HepG2 (cell line): Measurements from ENCODE around the gene EIF4G1. TPM values are rescaled to one million over a fixed set of nuclear protein-coding genes. Genes with fewer than 3 reads are reported as not detected.
A peak's percentile ranks its signal among the peaks of the same experiment; 100 is the strongest.

ENCODE experiments used
- AGO1 ChIP-seq: fragments of 200-400 bp; formaldehyde crosslinking; IDR thresholded peaks from 2 replicates; pipeline ENCODE4 v1.6.1; 2017; ENCODE audit warnings: mild to moderate bottlenecking, low read depth, low read length, moderate library complexity; ENCODE audit not compliant: poor library complexity, severe bottlenecking
- ATF7-NPFF ChIP-seq: sonication (generic); formaldehyde crosslinking; IDR thresholded peaks from 2 replicates; pipeline ENCODE4 v1.8.1; 2023; ENCODE audit warnings: mild to moderate bottlenecking, low read depth, missing genetic modification reagents, moderate library complexity
- ELF4 ChIP-seq: sonication (generic); formaldehyde crosslinking; IDR thresholded peaks from 2 replicates; pipeline ENCODE4 v1.5.0; 2020; ENCODE audit warnings: missing genetic modification reagents, mild to moderate bottlenecking, moderate library complexity, borderline replicate concordance
- FIP1L1 ChIP-seq: fragments of 200-400 bp; formaldehyde crosslinking; IDR thresholded peaks from 2 replicates; pipeline ENCODE4 v1.6.1; 2018; ENCODE audit warnings: low read depth, mild to moderate bottlenecking, low read length, moderate library complexity, borderline replicate concordance; ENCODE audit not compliant: insufficient read depth
- GPN1 ChIP-seq: sonication (generic); formaldehyde crosslinking; IDR thresholded peaks from 2 replicates; pipeline ENCODE4 v1.5.1; 2020; ENCODE audit warnings: missing genetic modification reagents, borderline replicate concordance
- ISX ChIP-seq: sonication (generic); formaldehyde crosslinking; conservative IDR thresholded peaks from 2 replicates; pipeline ENCODE4 v1.5.0; 2020; ENCODE audit warnings: missing genetic modification reagents
- KDM2A ChIP-seq: sonication (generic); formaldehyde crosslinking; IDR thresholded peaks from 2 replicates; pipeline ENCODE4 v1.4.0; 2020; ENCODE audit warnings: low read depth, missing genetic modification reagents, borderline replicate concordance
- KLF9 ChIP-seq: IDR thresholded peaks from 2 replicates; pipeline ENCODE4 v1.6.1; 2016; ENCODE audit warnings: low read depth
- MLLT10 ChIP-seq: sonication (generic); formaldehyde crosslinking; IDR thresholded peaks from 2 replicates; pipeline ENCODE4 v1.4.0; 2020; ENCODE audit warnings: missing genetic modification reagents
- MTERF4 ChIP-seq: sonication (generic); formaldehyde crosslinking; IDR thresholded peaks from 2 replicates; pipeline ENCODE4 v1.8.0; 2023; ENCODE audit warnings: mild to moderate bottlenecking, missing genetic modification reagents
- MYPOP ChIP-seq: sonication (generic); formaldehyde crosslinking; IDR thresholded peaks from 2 replicates; pipeline ENCODE4 v1.8.1; 2023; ENCODE audit warnings: mild to moderate bottlenecking, moderate library complexity, missing genetic modification reagents
- NR2F1 ChIP-seq, 2 experiments: fragments of 450-650 bp in 1 of 2; formaldehyde crosslinking in 1 of 2; IDR thresholded peaks; 2 replicates each; pipeline versions ENCODE4 v1.5.0 to v1.6.1; 2016 to 2020; ENCODE audit warnings: mild to moderate bottlenecking in 1 of 2, missing compliant biosample characterization in 1 of 2, missing genetic modification reagents in 1 of 2, moderate library complexity in 1 of 2
- PBX2 ChIP-seq: IDR thresholded peaks from 2 replicates; pipeline ENCODE4 v1.6.1; 2016; ENCODE audit warnings: control low read depth
- POGZ ChIP-seq: sonication (generic); formaldehyde crosslinking; IDR thresholded peaks from 2 replicates; pipeline ENCODE4 v1.4.0; 2020; ENCODE audit warnings: mild to moderate bottlenecking, missing genetic modification reagents
- RBFOX2 ChIP-seq: fragments of 200-400 bp; formaldehyde crosslinking; IDR thresholded peaks from 2 replicates; pipeline ENCODE4 v1.6.1; 2017; ENCODE audit warnings: low read depth, mild to moderate bottlenecking, low read length
- RBM39 ChIP-seq: fragments of 200-400 bp; formaldehyde crosslinking; IDR thresholded peaks from one replicate; pipeline ENCODE4 v1.6.1; 2018; ENCODE audit warnings: antibody characterized with exemption, mild to moderate bottlenecking, low read depth, low read length; ENCODE audit not compliant: poor library complexity, severe bottlenecking
- SALL2 ChIP-seq: sonication (generic); formaldehyde crosslinking; IDR thresholded peaks from 2 replicates; pipeline ENCODE4 v1.8.1; 2023; ENCODE audit warnings: mild to moderate bottlenecking, missing genetic modification reagents, inconsistent platforms
- SP140L ChIP-seq: sonication (generic); formaldehyde crosslinking; IDR thresholded peaks from 2 replicates; pipeline ENCODE4 v1.4.0; 2020; ENCODE audit warnings: missing genetic modification reagents, borderline replicate concordance
- TEF ChIP-seq: sonication (generic); formaldehyde crosslinking; IDR thresholded peaks from 2 replicates; pipeline ENCODE4 v1.5.0; 2020; ENCODE audit warnings: missing genetic modification reagents
- TFDP2 ChIP-seq: sonication (generic); formaldehyde crosslinking; IDR thresholded peaks from 2 replicates; pipeline ENCODE4 v1.4.0; 2020; ENCODE audit warnings: missing genetic modification reagents
- ZNF101 ChIP-seq: sonication (generic); formaldehyde crosslinking; IDR thresholded peaks from 2 replicates; pipeline ENCODE4 v1.4.0; 2020; ENCODE audit warnings: mild to moderate bottlenecking, low read depth, missing genetic modification reagents, borderline replicate concordance
- ZNF260 ChIP-seq: sonication (generic); formaldehyde crosslinking; IDR thresholded peaks from 2 replicates; pipeline ENCODE4 v1.4.0; 2020; ENCODE audit warnings: missing genetic modification reagents, low read depth, mild to moderate bottlenecking, borderline replicate concordance
- ZNF274 ChIP-seq: sonication (generic); formaldehyde crosslinking; IDR thresholded peaks from 2 replicates; pipeline ENCODE4 v1.5.1; 2020; ENCODE audit warnings: mild to moderate bottlenecking, missing genetic modification reagents
- ZNF496 ChIP-seq: sonication (generic); formaldehyde crosslinking; IDR thresholded peaks from 2 replicates; pipeline ENCODE4 v1.8.1; 2023; ENCODE audit warnings: mild to moderate bottlenecking, moderate library complexity, missing genetic modification reagents; ENCODE audit not compliant: insufficient replicate concordance
- ZNF672 ChIP-seq: sonication (generic); formaldehyde crosslinking; IDR thresholded peaks from 2 replicates; pipeline ENCODE4 v1.8.1; 2022; ENCODE audit warnings: missing genetic modification reagents
- ZNF7 ChIP-seq: IDR thresholded peaks from 2 replicates; pipeline ENCODE4 v1.6.1; 2016; ENCODE audit warnings: missing biosample characterization, missing genetic modification reagents
- ZNF746 ChIP-seq: sonication (generic); formaldehyde crosslinking; IDR thresholded peaks from 2 replicates; pipeline ENCODE4 v1.8.0; 2022; ENCODE audit warnings: mild to moderate bottlenecking, missing genetic modification reagents
- polyA plus RNA-seq, 8 experiments: library from polyadenylated mRNA; depleted of rRNA in 3 of 8; stranded (reverse) in 7 of 8; unstranded in 1 of 8; fragments of >200 nt; fragmentation: Illumina TruSeq in 4 of 8; extraction: Trizol in 4 of 8; gene quantifications; 2 replicates each; pipeline versions ENCODE4 v1.2.1 to v1.2.3, GENCODE V29; 2011 to 2016; ENCODE audit warnings: low read depth in 4 of 8, missing spikeins in 1 of 8, mixed read lengths in 1 of 8; ENCODE audit not compliant: insufficient read depth in 1 of 8
- total RNA-seq, 5 experiments: library from RNA; depleted of rRNA; stranded (reverse); fragments of >200 nt; fragmentation: Illumina TruSeq; extraction: Trizol; gene quantifications; 2 replicates each; pipeline ENCODE4 v1.2.3, GENCODE V29; 2016; ENCODE audit warnings: low read depth in 1 of 5

Gene EIF4G1
- total and polyA plus RNA-seq, 2 of the 13 experiments (the other 11 are each of a cell fraction or from before 2014, with no cell fraction given), result 208 to 213 TPM

DNA sequence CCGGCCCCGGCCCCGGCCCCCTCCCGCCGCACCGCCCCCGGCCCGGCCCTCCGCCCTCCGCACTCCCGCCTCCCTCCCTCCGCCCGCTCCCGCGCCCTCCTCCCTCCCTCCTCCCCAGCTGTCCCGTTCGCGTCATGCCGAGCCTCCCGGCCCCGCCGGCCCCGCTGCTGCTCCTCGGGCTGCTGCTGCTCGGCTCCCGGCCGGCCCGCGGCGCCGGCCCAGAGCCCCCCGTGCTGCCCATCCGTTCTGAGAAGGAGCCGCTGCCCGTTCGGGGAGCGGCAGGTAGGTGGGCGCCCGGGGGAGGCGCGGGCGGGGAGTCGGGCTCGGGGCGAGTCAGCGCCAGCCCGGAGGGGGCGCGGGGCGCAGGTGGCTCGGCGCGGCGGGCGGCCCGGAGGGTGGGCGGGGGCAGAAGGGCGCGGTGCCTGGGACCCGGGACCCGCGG is 65.8 kb downstream of the EIF4G1 start (continued):
- TF ChIP-seq ZNF274 (no peak), RBM39 (no peak), ZNF496 (CRISPR knock-in tag) (no peak), RBFOX2 (no peak; the same call in 1 of the 2 replicates), KDM2A (CRISPR knock-in tag) (0 out of 2 replicates have a peak, but pooled peaks have one; percentile 8), AGO1 (peak; percentile 50), TEF (CRISPR knock-in tag) (no peak), MYPOP (no peak), SP140L (CRISPR knock-in tag) (no peak), ZNF101 (CRISPR knock-in tag) (no peak), ZNF746 (no peak), FIP1L1 (no peak), ZNF260 (CRISPR knock-in tag) (no peak), PBX2 (CRISPR knock-in tag) (no peak), MLLT10 (CRISPR knock-in tag) (no peak), TFDP2 (CRISPR knock-in tag) (no peak), ZNF672 (CRISPR knock-in tag) (no peak), ELF4 (CRISPR knock-in tag) (no peak), MTERF4 (no peak), ZNF7 (CRISPR knock-in tag) (no peak), ATF7-NPFF (peak; percentile 52; the same call in 1 of the 2 replicates), NR2F1 (CRISPR knock-in tag; IDR thresholded peaks at IDR 0.05) (no peak), POGZ (CRISPR knock-in tag) (no peak), ISX (CRISPR knock-in tag) (no peak), GPN1 (CRISPR knock-in tag) (no peak), SALL2 (no peak), KLF9 (CRISPR knock-in tag) (no peak)
